Body of pancreas (tissue), 4 donors: Measurements from ENCODE around the gene ACACB.
A peak's percentile ranks its signal among the peaks of the same experiment; 100 is the strongest.

Experiments used
- POLR2A ChIP-seq, 3 donors: fragments of 450-650 bp; IDR thresholded peaks; one replicate each; pipeline ENCODE4 v1.6.1; 2016; ENCODE audit warnings: antibody characterized with exemption in 3 of 3, mild to moderate bottlenecking in 2 of 3
- TF ChIP-seq, protein P1 (sequence below), 7 experiments: fragments of 450-650 bp in 4 of 7; fragments of 200-600 bp in 3 of 7; sonication (generic) in 3 of 7; IDR thresholded peaks; one replicate each; pipeline ENCODE4 v1.5.1; 2016 to 2019; ENCODE audit warnings: antibody characterized with exemption in 7 of 7

GRCh38 chr12:109153821-109154441 lies 37.5 kb downstream of the ACACB start:
- TF ChIP-seq, protein P1, sequence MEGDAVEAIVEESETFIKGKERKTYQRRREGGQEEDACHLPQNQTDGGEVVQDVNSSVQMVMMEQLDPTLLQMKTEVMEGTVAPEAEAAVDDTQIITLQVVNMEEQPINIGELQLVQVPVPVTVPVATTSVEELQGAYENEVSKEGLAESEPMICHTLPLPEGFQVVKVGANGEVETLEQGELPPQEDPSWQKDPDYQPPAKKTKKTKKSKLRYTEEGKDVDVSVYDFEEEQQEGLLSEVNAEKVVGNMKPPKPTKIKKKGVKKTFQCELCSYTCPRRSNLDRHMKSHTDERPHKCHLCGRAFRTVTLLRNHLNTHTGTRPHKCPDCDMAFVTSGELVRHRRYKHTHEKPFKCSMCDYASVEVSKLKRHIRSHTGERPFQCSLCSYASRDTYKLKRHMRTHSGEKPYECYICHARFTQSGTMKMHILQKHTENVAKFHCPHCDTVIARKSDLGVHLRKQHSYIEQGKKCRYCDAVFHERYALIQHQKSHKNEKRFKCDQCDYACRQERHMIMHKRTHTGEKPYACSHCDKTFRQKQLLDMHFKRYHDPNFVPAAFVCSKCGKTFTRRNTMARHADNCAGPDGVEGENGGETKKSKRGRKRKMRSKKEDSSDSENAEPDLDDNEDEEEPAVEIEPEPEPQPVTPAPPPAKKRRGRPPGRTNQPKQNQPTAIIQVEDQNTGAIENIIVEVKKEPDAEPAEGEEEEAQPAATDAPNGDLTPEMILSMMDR (IDR thresholded peaks at IDR 0.05) = peak in 1 of 7 experiments; percentile 5
- no peak for TF ChIP-seq POLR2A (IDR thresholded peaks at IDR 0.05)
